HTR-8/SVneo (cell line): ENCODE measurements around the gene DMTF1.

Experiments
- DNase-seq: peaks from one replicate; pipeline ENCODE4 v3.0.0; 2011; ENCODE audit warnings: low spot score, mixed read lengths; ENCODE audit not compliant: insufficient read length
- FAIRE-seq: peaks from 2 replicates; lab custom pipeline; 2011; peaks lifted over from hg19 to GRCh38; lab: Jason Lieb, UNC

Gene DMTF1

DNA sequence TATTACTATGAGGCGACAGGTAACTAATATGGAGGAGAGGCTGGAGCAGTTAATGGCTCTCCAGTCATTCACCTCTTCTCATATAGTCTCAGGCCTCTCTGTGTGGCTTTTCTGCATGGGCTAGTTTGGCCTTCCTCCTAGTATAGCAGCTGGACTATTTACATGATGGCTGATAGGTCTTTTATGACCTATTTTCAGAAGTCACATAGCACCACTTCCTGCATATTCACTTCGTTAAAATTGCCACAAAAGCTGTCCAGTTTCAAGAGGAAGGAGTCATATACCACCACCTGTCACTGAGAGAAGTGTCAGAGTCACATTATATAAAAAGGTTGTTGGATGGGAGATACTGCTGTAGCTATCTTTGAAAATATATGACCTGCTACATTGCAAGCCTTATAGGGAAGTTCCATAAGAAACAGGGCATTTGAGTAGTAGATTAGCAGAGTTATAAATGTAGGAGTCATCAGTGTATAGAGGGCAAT, 8.0 kb upstream of the DMTF1 start:
- FAIRE-seq (no peak), DNase-seq (no peak)

GRCh38 chr7:87146740-87147386, 5.4 kb upstream of the DMTF1 start:
- no peak for DNase-seq
- no peak for FAIRE-seq

- FAIRE-seq: no peak
- DNase-seq: no peak
Measured at GRCh38 chr7:87147500-87147899, 4.8 kb upstream of the DMTF1 start.

- DNase-seq: no peak
- no peak for FAIRE-seq
Measured at GRCh38 chr7:87148332-87148955, 3.8 kb upstream of the DMTF1 start.

DNA sequence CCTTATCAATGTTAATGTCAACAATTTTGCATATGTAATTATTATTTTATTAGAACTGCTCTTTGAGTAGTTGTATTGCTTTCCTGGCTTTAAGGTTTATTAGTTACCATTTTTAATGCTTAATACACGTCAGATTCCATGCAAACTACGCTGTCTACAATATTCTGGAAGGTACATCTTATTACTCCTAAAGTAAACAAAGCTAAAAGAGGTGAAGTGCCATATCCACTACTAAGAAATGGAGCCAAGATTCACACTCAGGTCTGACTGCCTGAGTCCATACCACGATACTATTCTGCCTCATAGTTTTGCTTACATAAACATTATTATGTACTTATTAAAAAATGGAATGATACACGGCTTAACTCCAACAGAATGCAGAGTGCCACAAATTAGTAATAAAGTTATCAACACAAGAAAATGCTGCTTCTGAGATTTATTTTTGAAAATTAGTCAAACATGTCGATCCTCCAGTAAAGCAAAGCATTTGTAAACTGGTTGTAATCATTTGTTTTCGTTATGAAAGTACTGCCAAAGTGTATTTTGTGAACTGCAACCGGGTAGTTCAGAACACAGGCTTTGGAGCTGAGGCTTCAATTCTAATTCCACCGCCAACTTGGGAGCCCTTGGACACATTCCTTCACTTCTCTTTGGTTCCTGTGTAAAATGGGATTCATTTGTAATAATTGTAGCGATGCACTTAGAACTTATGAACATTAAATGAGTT, 1.1 kb upstream of the DMTF1 start:
- no peak for FAIRE-seq

DNA sequence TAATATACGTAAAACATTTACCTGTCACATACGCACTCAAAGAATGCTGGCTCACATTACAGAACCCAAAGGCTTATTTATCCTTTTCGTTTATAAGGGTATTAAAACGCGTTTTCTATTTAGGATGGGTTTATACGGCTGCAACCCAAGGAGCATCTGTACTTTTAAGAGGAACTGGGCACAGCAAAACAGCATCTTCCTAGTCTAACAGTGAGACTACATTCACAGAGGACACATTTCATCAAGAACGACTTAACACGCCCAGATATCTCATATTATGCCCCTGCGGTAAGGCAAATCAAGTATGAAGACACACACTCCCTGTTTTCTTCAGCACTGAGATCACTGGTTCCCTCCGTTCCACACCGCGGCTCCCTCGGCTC, 533 bp upstream of the DMTF1 start:
- no peak for FAIRE-seq

More for the DNA sequence above, 1.1 kb upstream of the DMTF1 start:
- no peak for DNase-seq

GRCh38 chr7:87152897-87153641, 816 bp downstream of the DMTF1 start:
- no peak for FAIRE-seq
- DNase-seq: no peak

More for the DNA sequence above, 533 bp upstream of the DMTF1 start:
- DNase-seq: no peak

DNA sequence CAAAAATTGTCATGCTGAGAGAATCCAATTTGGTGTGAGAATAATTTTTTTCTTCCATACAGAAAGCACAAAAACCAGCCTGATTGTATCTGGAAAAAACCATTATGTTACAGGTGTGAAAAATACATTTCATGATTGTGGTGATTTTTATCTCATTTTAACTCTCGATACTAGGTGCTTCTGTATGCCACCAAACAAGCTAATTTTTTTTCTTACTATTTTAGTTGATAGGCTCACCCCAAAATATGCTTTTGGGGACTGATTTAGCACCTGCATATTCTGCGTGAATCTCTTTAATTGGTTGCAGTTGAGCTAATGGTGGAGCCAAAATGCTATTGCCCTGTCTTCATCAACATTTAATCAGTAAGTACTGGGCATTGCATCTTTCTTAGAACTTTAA, 1.9 kb downstream of the DMTF1 start:
- no peak for FAIRE-seq
- DNase-seq: no peak

DNA sequence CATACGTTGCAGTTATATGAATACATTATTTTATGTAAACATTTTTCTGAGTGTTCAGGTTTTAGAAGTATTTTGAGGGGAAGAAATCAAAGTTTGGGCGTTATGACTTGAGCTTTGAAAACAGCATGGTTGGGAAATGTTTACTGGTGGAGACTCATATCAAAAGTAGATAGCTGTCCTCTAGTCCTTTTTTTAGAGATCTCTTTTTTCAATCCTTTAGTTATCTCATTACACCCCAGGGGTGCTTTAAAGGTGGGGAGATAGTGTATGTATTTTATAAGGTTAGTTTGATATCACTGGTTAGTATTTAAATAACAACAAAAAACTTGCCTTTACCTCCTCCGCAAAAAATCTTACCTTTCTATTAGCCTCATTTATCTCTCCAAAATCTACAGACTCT, 2.3 kb downstream of the DMTF1 start:
- no peak for DNase-seq
- FAIRE-seq: no peak

DNA sequence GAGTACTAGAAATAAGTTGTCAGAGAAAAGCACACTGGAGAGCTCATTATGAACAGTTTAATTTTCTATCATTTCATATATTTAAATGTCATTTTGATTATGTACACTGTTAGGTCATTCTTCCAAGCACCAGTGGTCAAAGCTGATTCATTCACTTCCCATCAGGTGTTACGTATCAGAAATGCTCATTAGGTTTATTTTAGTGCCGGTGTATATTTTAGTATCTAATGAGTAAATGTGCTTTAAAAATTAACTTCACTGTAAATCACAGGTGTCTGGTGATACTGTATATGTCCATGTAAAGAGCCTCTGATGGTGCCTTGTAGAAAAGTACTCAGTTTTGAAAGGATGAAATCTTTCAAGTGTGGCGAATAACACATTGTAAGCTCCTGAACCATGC, 3.5 kb downstream of the DMTF1 start:
- FAIRE-seq: no peak

DNA sequence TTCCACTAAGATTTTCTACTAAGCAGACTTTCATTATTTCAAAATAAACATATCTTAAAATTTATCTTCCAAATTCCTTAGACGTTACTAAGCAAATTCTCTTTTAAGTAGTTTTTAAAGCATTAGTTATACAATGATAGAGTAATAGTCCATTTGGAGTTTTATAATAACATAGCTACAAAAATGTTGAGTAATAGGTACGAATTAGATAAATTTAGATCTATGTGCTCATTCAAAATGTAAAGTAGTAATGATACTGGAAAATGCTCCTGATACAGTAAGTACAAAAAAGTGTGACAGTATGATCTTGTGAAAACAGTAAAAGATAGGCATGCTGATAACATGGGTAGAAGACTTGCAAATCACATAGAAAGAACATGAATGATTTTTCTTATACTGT, 4.5 kb downstream of the DMTF1 start:
- FAIRE-seq (no peak), DNase-seq (no peak)

More for the DNA sequence above, 3.5 kb downstream of the DMTF1 start:
- DNase-seq: no peak

- no peak for FAIRE-seq
- no peak for DNase-seq
Measured at GRCh38 chr7:87159538-87159937, 7.3 kb downstream of the DMTF1 start.

GRCh38 chr7:87164433-87164832, 12.2 kb downstream of the DMTF1 start:
- FAIRE-seq: no peak

DNA sequence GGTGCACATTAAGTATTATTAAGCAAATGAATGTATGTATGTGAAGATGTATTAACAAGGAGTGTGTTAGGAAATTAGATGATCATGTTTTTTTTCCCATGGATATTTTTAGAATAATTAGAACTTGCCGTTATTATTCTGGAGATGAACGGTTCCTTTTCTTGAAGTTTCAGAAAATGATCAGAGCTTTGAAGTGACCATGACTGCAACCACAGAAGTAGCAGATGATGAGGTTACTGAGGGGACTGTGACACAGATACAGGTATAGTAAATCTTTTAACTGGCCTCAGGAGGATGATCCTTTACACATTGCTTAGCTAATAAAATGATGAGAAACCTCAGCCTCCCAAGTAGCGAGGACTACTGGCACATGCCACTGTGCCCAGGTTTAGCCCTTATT, 18.6 kb downstream of the DMTF1 start:
- DNase-seq (no peak), FAIRE-seq (no peak)

More at GRCh38 chr7:87164433-87164832, 12.2 kb downstream of the DMTF1 start:
- DNase-seq: no peak

DNA sequence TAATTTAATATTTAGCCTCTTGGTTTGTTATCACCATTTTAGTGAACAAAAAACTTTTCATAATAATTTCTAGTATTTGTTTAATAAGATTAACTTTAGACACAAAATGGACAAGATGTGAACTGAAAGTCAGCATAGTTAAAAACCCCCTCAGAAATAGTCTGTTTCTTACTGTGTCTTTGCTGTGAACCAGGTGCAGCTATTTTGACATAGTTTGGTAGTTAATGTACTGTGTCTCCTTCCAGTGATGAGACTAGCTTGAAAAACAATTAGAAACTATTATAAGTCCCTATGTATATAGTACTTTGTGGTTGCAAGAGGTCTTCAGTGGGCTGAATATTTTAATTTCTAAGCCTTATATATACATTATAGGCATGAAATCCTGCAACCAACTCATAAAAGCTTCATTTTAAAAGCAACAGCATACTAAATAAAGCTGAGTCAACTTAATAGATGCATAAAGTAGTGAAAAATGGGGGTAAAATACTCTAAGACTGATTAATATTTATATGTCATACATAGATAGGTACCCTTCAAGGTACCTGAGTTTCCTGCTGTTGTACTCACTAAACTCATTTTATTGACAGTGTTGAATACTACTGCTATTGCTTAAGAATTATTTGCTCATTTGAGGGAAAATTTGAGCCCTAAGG, 19.2 kb downstream of the DMTF1 start:
- DNase-seq: no peak
- no peak for FAIRE-seq

GRCh38 chr7:87173471-87173870, 21.2 kb downstream of the DMTF1 start:
- DNase-seq: no peak
- FAIRE-seq: no peak

DNA sequence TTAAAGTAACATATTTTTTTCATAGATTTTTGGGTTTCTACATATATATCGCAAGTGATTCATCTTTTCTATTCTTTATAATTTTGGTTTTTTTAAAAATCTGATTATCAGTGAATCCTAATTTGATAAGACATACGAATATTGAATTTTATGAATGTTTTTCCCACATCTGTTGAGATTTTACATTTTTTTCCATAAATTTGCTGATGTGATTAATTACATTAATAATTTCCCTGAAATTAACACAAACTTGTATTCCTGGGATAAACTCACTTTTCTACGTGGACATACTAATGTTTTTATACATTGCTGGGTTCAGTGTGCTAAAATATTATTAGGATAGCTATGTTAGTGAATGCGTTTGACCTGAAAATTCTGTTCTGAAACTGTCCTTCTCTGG, 26.1 kb downstream of the DMTF1 start:
- FAIRE-seq (no peak), DNase-seq (no peak)

- DNase-seq (no peak), FAIRE-seq (no peak)
Measured at GRCh38 chr7:87179180-87179579, 26.9 kb downstream of the DMTF1 start.

DNA sequence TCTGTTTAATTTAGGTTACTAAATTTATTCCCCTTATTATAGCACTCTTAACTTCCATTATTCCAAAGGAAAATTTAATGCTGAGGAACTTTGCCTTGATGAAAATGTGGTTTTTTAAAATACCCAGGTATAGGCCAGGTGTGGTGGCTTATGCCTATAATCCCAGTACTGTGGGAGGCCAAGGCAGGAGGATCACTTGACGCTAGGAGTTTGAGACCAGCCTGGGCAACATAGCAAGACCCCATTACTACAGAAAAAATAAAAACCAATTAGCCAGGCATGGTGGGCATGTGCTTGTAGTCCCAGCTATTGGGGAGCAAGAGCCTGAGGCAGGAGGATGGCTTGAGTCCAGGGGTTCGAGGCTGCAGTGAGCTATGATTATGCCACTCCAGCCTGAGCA, 34.9 kb downstream of the DMTF1 start:
- DNase-seq: no peak
- no peak for FAIRE-seq

- no peak for FAIRE-seq
- no peak for DNase-seq
Measured at GRCh38 chr7:87188930-87189329, 36.7 kb downstream of the DMTF1 start.
